ENCODE results near the gene CTDSP2. TPM values are rescaled to one million over a fixed set of nuclear protein-coding genes. Genes with fewer than 3 reads are reported as not detected.
"Not testable (repeated sequence)": the region's sequence is repeated elsewhere in the genome, so short reads cannot be mapped to it uniquely, and the experiment has no call there.

CTDSP2 gene
- total and polyA plus RNA-seq, 12 donors: 31.2 to 138 (median 82.7) TPM

GRCh38 chr12:57881475-57881874, 34.9 kb upstream of the CTDSP2 start:
- intact Hi-C loops (cut with DNase I): no loop called here
- Histone ChIP-seq H3K36me3 (no peaks in the 10 kb centered on the region), H3K27me3 (no peaks in the 10 kb centered on the region), H3K4me3 (no peak overlapping the region), H3K4me1 (peaks cover 0 to 14% (median 0%) of the 10 kb centered on the region in 9 donors), H3K27ac (peak overlapping the region in 9 of 10 donors; percentile 24 to 85 (median 72)), H3K9me3 (peaks cover 0 to 12% (median 0%) of the 10 kb centered on the region in 11 donors)
- ATAC-seq (peak; percentile 49 to 91 (median 80)), DNase-seq (no peak)
- TF ChIP-seq CTCF (IDR thresholded peaks at IDR 0.05): no peak

- H3K36me3 ChIP-seq; H3K27me3 ChIP-seq; H3K4me3 ChIP-seq; intact Hi-C loops (cut with DNase I); DNase-seq: not testable (repeated sequence)
- peaks cover 0 to 15% (median 4%) of the 10 kb centered on the region in 9 donors for H3K4me1 ChIP-seq
- peak; percentile 24 to 75 (median 62) for ATAC-seq
- H3K27ac ChIP-seq: peak overlapping the region in 9 of 10 donors; percentile 24 to 85 (median 72)
- 90 to 91% methylated on average over 9 of the region's 9 CpGs for WGBS, 2 donors
- peaks cover 0 to 12% (median 0%) of the 10 kb centered on the region in 11 donors for H3K9me3 ChIP-seq
Measured at GRCh38 chr12:57881035-57881434, 34.5 kb upstream of the CTDSP2 start.

DNA sequence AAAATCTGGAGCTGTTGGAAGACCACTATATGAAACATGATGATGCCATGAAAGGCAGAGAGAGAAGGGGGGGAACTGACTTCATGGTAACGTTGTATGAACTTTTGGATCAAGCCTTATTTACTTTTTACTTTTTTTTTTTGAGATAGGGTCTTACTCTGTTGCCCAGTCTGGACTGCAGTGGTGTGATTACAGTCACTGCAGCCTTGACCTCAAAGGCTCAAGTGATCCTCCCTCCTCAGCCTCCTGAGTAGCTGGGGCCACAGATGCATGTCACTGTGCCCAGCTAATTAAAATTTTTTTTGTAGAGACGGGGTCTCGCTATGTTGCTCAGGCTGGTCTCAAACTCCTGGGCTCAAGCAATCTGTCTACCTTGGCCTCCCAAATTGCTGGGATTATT, 31.3 kb upstream of the CTDSP2 start:
- no peaks in the 10 kb centered on the region for H3K9me3 ChIP-seq
- H3K4me1 ChIP-seq: peaks cover 6 to 38% (median 23%) of the 10 kb centered on the region in 9 donors
- no peaks in the 10 kb centered on the region for H3K36me3 ChIP-seq
- intact Hi-C loops (cut with DNase I): no loop called here
- WGBS, 2 donors: 94 to 95% methylated on average over 3 of the region's 3 CpGs
- DNase-seq: no peak
- no peak overlapping the region for H3K4me3 ChIP-seq
- H3K27ac ChIP-seq: no peak overlapping the region
- no peak for TF ChIP-seq CTCF (IDR thresholded peaks at IDR 0.05)
- no peak for ATAC-seq
- no peaks in the 10 kb centered on the region for H3K27me3 ChIP-seq

- H3K4me3 ChIP-seq: peak overlapping the region in 1 of 10 donors; percentile 3
- no peaks in the 10 kb centered on the region for H3K27me3 ChIP-seq
- ATAC-seq (peak in 2 of 8 donors; percentile 21 to 25), DNase-seq (no peak)
- 71 to 77% methylated on average over 5 of the region's 5 CpGs for WGBS, 2 donors
- no peaks in the 10 kb centered on the region for H3K9me3 ChIP-seq
- intact Hi-C loops (cut with DNase I): no loop called here
- no peak for TF ChIP-seq CTCF (IDR thresholded peaks at IDR 0.05)
- no peaks in the 10 kb centered on the region for H3K36me3 ChIP-seq
- H3K4me1 ChIP-seq: peaks cover 6 to 31% (median 23%) of the 10 kb centered on the region in 9 donors
- peak overlapping the region in 6 of 10 donors; percentile 9 to 39 (median 24) for H3K27ac ChIP-seq
Measured at GRCh38 chr12:57875753-57876547, 29.4 kb upstream of the CTDSP2 start.

Measured in heart right ventricle (tissue), 16 donors.